Neural progenitor cell (in vitro differentiated cells): ENCODE results near the gene MED13. TPM values are rescaled to one million over a fixed set of nuclear protein-coding genes. Genes with fewer than 3 reads are reported as not detected.

Experiments
- DNase-seq: peaks from one replicate; pipeline ENCODE4 v3.0.0-alpha.2; 2016; ENCODE audit warnings: low spot score
- H2AFZ ChIP-seq: fragments of 200-600 bp; sonication (generic); replicated peaks from 2 replicates; pipeline ENCODE4 v1.6.1; 2016; ENCODE audit warnings: antibody characterized with exemption
- H3F3A ChIP-seq: fragments of 200-600 bp; sonication (generic); 2 replicates; pipeline ENCODE4 v1.6.1; 2016; ENCODE audit warnings: antibody characterized with exemption, low read depth
- H3K27ac ChIP-seq: fragments of 200-600 bp; sonication (generic); 2 replicates; pipeline ENCODE4 v1.5.1; 2016; ENCODE audit warnings: mild to moderate bottlenecking
- H3K27me3 ChIP-seq: fragments of 200-600 bp; sonication (generic); 2 replicates; pipeline ENCODE4 v1.6.1; 2016; ENCODE audit warnings: mild to moderate bottlenecking, moderate library complexity
- H3K36me3 ChIP-seq: fragments of 200-600 bp; sonication (generic); 2 replicates; pipeline ENCODE4 v1.5.1; 2016
- H3K4me1 ChIP-seq: fragments of 200-600 bp; sonication (generic); 2 replicates; pipeline ENCODE4 v1.6.1; 2016; ENCODE audit warnings: mixed run types
- H3K4me2 ChIP-seq: fragments of 200-600 bp; sonication (generic); 2 replicates; pipeline ENCODE4 v1.6.1; 2016
- H3K4me3 ChIP-seq: fragments of 200-600 bp; sonication (generic); 2 replicates; pipeline ENCODE4 v1.5.1; 2016
- H3K79me2 ChIP-seq: fragments of 200-600 bp; sonication (generic); 2 replicates; pipeline ENCODE4 v1.6.1; 2016; ENCODE audit warnings: low read depth
- H3K9ac ChIP-seq: fragments of 200-600 bp; sonication (generic); 2 replicates; pipeline ENCODE4 v1.6.1; 2016
- H3K9me3 ChIP-seq: fragments of 200-600 bp; sonication (generic); 2 replicates; pipeline ENCODE4 v1.5.1; 2016; ENCODE audit warnings: low read depth
- H4K20me1 ChIP-seq: fragments of 200-600 bp; sonication (generic); 2 replicates; pipeline ENCODE4 v1.6.1; 2016; ENCODE audit warnings: low read depth
- H3K27ac Mint-ChIP-seq: 3 replicates; pipeline ENCODE4 v1.8.0; 2021; ENCODE audit warnings: mixed read lengths
- H3K27me3 Mint-ChIP-seq: 2 replicates; pipeline ENCODE4 v1.8.0; 2022; ENCODE audit warnings: low read depth, mild to moderate bottlenecking, inconsistent platforms, moderate library complexity, mixed read lengths; ENCODE audit not compliant: insufficient read depth
- H3K36me3 Mint-ChIP-seq: 3 replicates; pipeline ENCODE4 v1.8.0; 2021; ENCODE audit warnings: mixed read lengths
- H3K4me1 Mint-ChIP-seq: 3 replicates; pipeline ENCODE4 v1.8.0; 2021; ENCODE audit warnings: mixed read lengths
- H3K4me3 Mint-ChIP-seq: 3 replicates; pipeline ENCODE4 v1.8.0; 2021; ENCODE audit warnings: mild to moderate bottlenecking, moderate library complexity, mixed read lengths
- H3K9me3 Mint-ChIP-seq: 3 replicates; pipeline ENCODE4 v1.8.0; 2020; ENCODE audit warnings: mixed read lengths
- CTCF ChIP-seq: fragments of 200-600 bp; sonication (generic); IDR thresholded peaks from 2 replicates; pipeline ENCODE4 v1.5.1; 2017; ENCODE audit warnings: antibody characterized with exemption, mild to moderate bottlenecking
- EZH2 ChIP-seq: fragments of 200-600 bp; sonication (generic); IDR thresholded peaks from 2 replicates; pipeline ENCODE4 v1.6.1; 2017; ENCODE audit warnings: antibody characterized with exemption, mild to moderate bottlenecking, moderate library complexity
- EZH2phosphoT487 ChIP-seq: fragments of 200-600 bp; sonication (generic); IDR thresholded peaks from 2 replicates; pipeline ENCODE4 v1.6.1; 2017; ENCODE audit warnings: antibody characterized with exemption
- total RNA-seq: library from RNA; depleted of rRNA; stranded (reverse); fragments of >200 nt; gene quantifications from 2 replicates; pipeline ENCODE4 v1.2.3, GENCODE V29; 2015; ENCODE audit warnings: low replicate concordance

MED13 gene
- total RNA-seq, 1 donor from 2014 or later, result 59.9 TPM

GRCh38 chr17:62085511-62086408 is 20.7 kb upstream of the MED13 start:
- no peak overlapping the region for H3K4me3 ChIP-seq
- Mint-ChIP-seq H3K36me3 (no peaks in the 10 kb centered on the region), H3K27ac (no peak overlapping the region), H3K9me3 (no peaks in the 10 kb centered on the region), H3K27me3 (peaks cover 5% of the 10 kb centered on the region), H3K4me1 (no peaks in the 10 kb centered on the region), H3K4me3 (no peak overlapping the region)
- no peaks in the 10 kb centered on the region for H3K9me3 ChIP-seq
- H3K36me3 ChIP-seq, result no peaks in the 10 kb centered on the region
- TF ChIP-seq EZH2 (no peak), EZH2phosphoT487 (no peak), CTCF (no peak)
- no peak overlapping the region for H2AFZ ChIP-seq
- H3K4me1 ChIP-seq, result no peaks in the 10 kb centered on the region
- no peak overlapping the region for H3K27ac ChIP-seq
- no peak for DNase-seq
- H3K79me2 ChIP-seq, result no peaks in the 10 kb centered on the region
- H3F3A ChIP-seq, result no peaks in the 10 kb centered on the region
- no peaks in the 10 kb centered on the region for H3K27me3 ChIP-seq
- no peak overlapping the region for H3K9ac ChIP-seq
- H4K20me1 ChIP-seq, result no peaks in the 10 kb centered on the region
- no peak overlapping the region for H3K4me2 ChIP-seq

DNA sequence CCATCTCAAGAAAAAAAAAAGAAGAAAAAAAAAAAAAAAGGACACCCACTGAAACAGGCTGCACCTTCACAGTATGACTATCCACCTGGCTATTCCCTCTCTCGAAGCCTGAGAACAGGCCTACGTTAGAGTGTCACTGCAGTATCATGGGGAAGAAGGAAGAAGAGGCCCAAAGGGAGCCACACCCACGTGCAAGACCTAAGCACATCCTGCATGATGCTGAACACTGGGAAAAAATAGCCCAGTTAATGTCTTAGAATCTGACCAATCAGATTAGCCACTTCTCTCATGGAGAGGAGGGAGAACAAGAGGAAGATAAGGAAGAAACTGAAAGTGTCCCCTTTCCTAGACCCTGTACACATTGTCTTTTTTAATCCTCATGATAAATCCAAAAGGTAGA is 19.5 kb upstream of the MED13 start:
- Histone ChIP-seq H3F3A (no peaks in the 10 kb centered on the region), H3K27me3 (no peaks in the 10 kb centered on the region), H3K4me1 (no peaks in the 10 kb centered on the region), H3K79me2 (no peaks in the 10 kb centered on the region), H2AFZ (no peak overlapping the region), H3K9me3 (no peaks in the 10 kb centered on the region), H3K4me2 (no peak overlapping the region), H3K4me3 (no peak overlapping the region), H3K36me3 (no peaks in the 10 kb centered on the region), H3K27ac (no peak overlapping the region), H4K20me1 (no peaks in the 10 kb centered on the region), H3K9ac (no peak overlapping the region)
- no peaks in the 10 kb centered on the region for H3K9me3 Mint-ChIP-seq
- H3K36me3 Mint-ChIP-seq, result no peaks in the 10 kb centered on the region
- no peaks in the 10 kb centered on the region for H3K4me1 Mint-ChIP-seq
- H3K4me3 Mint-ChIP-seq, result no peak overlapping the region
- DNase-seq, result no peak
- H3K27ac Mint-ChIP-seq, result no peak overlapping the region
- peaks cover 5% of the 10 kb centered on the region for H3K27me3 Mint-ChIP-seq
- TF ChIP-seq CTCF (no peak), EZH2phosphoT487 (no peak), EZH2 (no peak)

DNA sequence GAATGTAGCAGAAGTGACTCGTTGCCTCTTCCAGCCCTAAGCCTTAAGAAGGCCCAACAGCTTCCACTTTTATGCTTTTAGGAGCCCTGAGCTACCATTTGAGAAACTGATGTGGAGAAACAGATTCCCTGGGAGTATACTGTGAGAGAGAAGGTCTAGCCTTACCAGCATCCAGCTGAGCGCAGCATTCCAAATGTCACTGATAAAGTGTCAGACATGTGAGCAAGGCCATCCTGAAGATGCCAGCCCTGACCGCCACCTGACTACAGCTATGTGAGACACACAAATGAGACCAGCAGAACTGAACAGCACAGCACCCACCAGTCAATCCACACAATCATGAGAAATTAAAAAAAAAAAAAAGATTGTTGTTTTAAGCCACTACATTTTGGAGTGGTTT is 18.6 kb upstream of the MED13 start:
- no peaks in the 10 kb centered on the region for H3K36me3 ChIP-seq
- DNase-seq, result no peak
- H3K9ac ChIP-seq, result no peak overlapping the region
- no peaks in the 10 kb centered on the region for H3K4me1 ChIP-seq
- Mint-ChIP-seq H3K27ac (no peak overlapping the region), H3K4me3 (no peak overlapping the region), H3K36me3 (no peaks in the 10 kb centered on the region), H3K9me3 (peaks cover under 1% of the 10 kb centered on the region), H3K4me1 (no peaks in the 10 kb centered on the region), H3K27me3 (peaks cover 5% of the 10 kb centered on the region)
- H3F3A ChIP-seq, result no peaks in the 10 kb centered on the region
- no peak overlapping the region for H2AFZ ChIP-seq
- H3K27ac ChIP-seq, result no peak overlapping the region
- no peak overlapping the region for H3K4me2 ChIP-seq
- H3K9me3 ChIP-seq, result no peaks in the 10 kb centered on the region
- H3K4me3 ChIP-seq, result no peak overlapping the region
- no peaks in the 10 kb centered on the region for H3K27me3 ChIP-seq
- no peaks in the 10 kb centered on the region for H4K20me1 ChIP-seq
- TF ChIP-seq EZH2 (no peak), CTCF (no peak), EZH2phosphoT487 (no peak)
- H3K79me2 ChIP-seq, result no peaks in the 10 kb centered on the region
